H1 (cell line): ENCODE measurements around the gene ANGPTL4. TPM values are rescaled to one million over a fixed set of nuclear protein-coding genes. Genes with fewer than 3 reads are reported as not detected.

Source experiments
- CTCF ChIA-PET: fragments of 300-600 bp; sonication (Branson Sonifier 250); formaldehyde crosslinking; loops from one replicate; lab custom pipeline; 2021; ENCODE audit not compliant: partially characterized antibody; lab: Charles Lee
- POLR2A ChIA-PET: fragments of 300-600 bp; sonication (Branson Sonifier 250); formaldehyde crosslinking; loops from one replicate; lab custom pipeline; 2021; ENCODE audit warnings: inconsistent platforms; ENCODE audit not compliant: partially characterized antibody; lab: Charles Lee
- DNase-seq, 2 experiments: peaks; one replicate each; pipeline versions ENCODE4 v3.0.0 to v3.0.0-alpha.2; 2010 to 2022; ENCODE audit warnings: low spot score in 2 of 2, low read depth in 1 of 2, mixed read lengths in 1 of 2
- FAIRE-seq: peaks from 2 replicates; lab custom pipeline; 2011; peaks lifted over from hg19 to GRCh38; lab: Jason Lieb, UNC
- H2AFZ ChIP-seq: 2 replicates; pipeline ENCODE4 v1.8.1; 2012; ENCODE audit warnings: low read length, inconsistent platforms
- H2AK5ac ChIP-seq: 2 replicates; pipeline ENCODE4 v1.6.1; 2013; ENCODE audit warnings: low read depth, low read length
- H2BK120ac ChIP-seq: replicated peaks from 2 replicates; pipeline ENCODE3; 2013; ENCODE audit warnings: low read depth, low read length, inconsistent platforms
- H2BK12ac ChIP-seq: 2 replicates; pipeline ENCODE4 v1.6.1; 2013; ENCODE audit warnings: low read depth, low read length
- H2BK15ac ChIP-seq: 2 replicates; pipeline ENCODE4 v1.6.1; 2013; ENCODE audit warnings: low read length
- H2BK20ac ChIP-seq: 2 replicates; pipeline ENCODE4 v1.6.1; 2013; ENCODE audit warnings: low read length
- H2BK5ac ChIP-seq: 2 replicates; pipeline ENCODE4 v1.6.1; 2013; ENCODE audit warnings: low read depth, low read length
- H3K14ac ChIP-seq: 2 replicates; pipeline ENCODE4 v1.6.1; 2013; ENCODE audit warnings: inconsistent platforms; ENCODE audit not compliant: insufficient read length
- H3K18ac ChIP-seq: 2 replicates; pipeline ENCODE4 v1.6.1; 2013; ENCODE audit warnings: low read length; ENCODE audit errors: extremely low read depth
- H3K23ac ChIP-seq: 2 replicates; pipeline ENCODE4 v1.6.1; 2013; ENCODE audit warnings: inconsistent platforms; ENCODE audit not compliant: insufficient read length
- H3K23me2 ChIP-seq: 2 replicates; pipeline ENCODE4 v1.6.1; 2013; ENCODE audit warnings: low read depth, low read length
- H3K27ac ChIP-seq: 2 replicates; pipeline ENCODE4 v1.6.1; 2011; ENCODE audit warnings: low read depth, low read length, inconsistent platforms
- H3K27me3 ChIP-seq, 4 experiments: replicated peaks in 1 of 4; 1 replicate in 1 of 4; 2 replicates in 3 of 4; pipeline versions ENCODE4 v1.6.1 to v1.8.1; 2011 to 2013; ENCODE audit warnings: low read length in 3 of 4, mild to moderate bottlenecking in 3 of 4, inconsistent platforms in 2 of 4, mixed read lengths in 2 of 4, moderate library complexity in 1 of 4; ENCODE audit not compliant: control insufficient read depth in 3 of 4, insufficient read depth in 3 of 4; ENCODE audit errors: extremely low read depth in 1 of 4
- H3K36me3 ChIP-seq, 4 experiments: 2 replicates each; pipeline versions ENCODE4 v1.6.1 to v1.8.1; 2011 to 2013; ENCODE audit warnings: mild to moderate bottlenecking in 4 of 4, low read length in 3 of 4, moderate library complexity in 2 of 4, control low read depth in 1 of 4, inconsistent platforms in 1 of 4; ENCODE audit not compliant: insufficient read depth in 4 of 4, control insufficient read depth in 2 of 4
- H3K4ac ChIP-seq: replicated peaks from 2 replicates; pipeline ENCODE3; 2013; ENCODE audit warnings: low read length, low read depth, mixed read lengths, inconsistent platforms; ENCODE audit not compliant: insufficient read length
- H3K4me1 ChIP-seq, 4 experiments: replicated peaks in 1 of 4; 1 replicate in 1 of 4; 2 replicates in 3 of 4; pipeline versions ENCODE4 v1.6.1 to v1.8.1; 2011 to 2013; ENCODE audit warnings: low read length in 3 of 4, inconsistent platforms in 2 of 4, mixed read lengths in 1 of 4; ENCODE audit not compliant: insufficient read depth in 4 of 4, control insufficient read depth in 3 of 4
- H3K4me2 ChIP-seq, 2 experiments: 2 replicates each; pipeline versions ENCODE4 v1.6.1 to v1.8.1; 2011 to 2013; ENCODE audit warnings: low read depth in 2 of 2, low read length in 2 of 2, control low read depth in 1 of 2, inconsistent platforms in 1 of 2, mild to moderate bottlenecking in 1 of 2; ENCODE audit not compliant: insufficient read depth in 1 of 2
- H3K4me3 ChIP-seq, 4 experiments: fragments of 200-600, 300-600 bp in 1 of 4; sonication (generic), shearing (Covaris generic), sonication (Bioruptor Twin) in 1 of 4; 2 replicates each; pipeline versions ENCODE4 v1.5.1 to v1.8.1; 2011 to 2016; ENCODE audit warnings: low read length in 4 of 4, low read depth in 3 of 4, control low read depth in 2 of 4, inconsistent platforms in 2 of 4, mild to moderate bottlenecking in 2 of 4, mixed read lengths in 1 of 4, moderate library complexity in 1 of 4; ENCODE audit not compliant: insufficient read depth in 2 of 4; ENCODE audit errors: extremely low read depth in 1 of 4
- H3K56ac ChIP-seq: replicated peaks from 2 replicates; pipeline ENCODE3; 2013; ENCODE audit warnings: low read depth, mild to moderate bottlenecking, mixed read lengths, low read length, inconsistent platforms; ENCODE audit not compliant: insufficient read length
- H3K79me1 ChIP-seq: 2 replicates; pipeline ENCODE4 v1.6.1; 2013; ENCODE audit warnings: low read depth, low read length, control low read depth
- H3K79me2 ChIP-seq, 2 experiments: 2 replicates each; pipeline versions ENCODE4 v1.6.1 to v1.8.1; 2012 to 2013; ENCODE audit warnings: low read length in 2 of 2, mild to moderate bottlenecking in 2 of 2, inconsistent platforms in 1 of 2; ENCODE audit not compliant: insufficient read depth in 2 of 2, control insufficient read depth in 1 of 2
- H3K9ac ChIP-seq, 4 experiments: replicated peaks in 1 of 4; 1 replicate in 1 of 4; 2 replicates in 3 of 4; pipeline versions ENCODE4 v1.6.1 to v1.8.1; 2011 to 2013; ENCODE audit warnings: low read depth in 3 of 4, low read length in 3 of 4, control low read depth in 2 of 4, mild to moderate bottlenecking in 2 of 4, moderate library complexity in 2 of 4, inconsistent platforms in 1 of 4; ENCODE audit errors: extremely low read depth in 1 of 4
- H3K9me3 ChIP-seq, 2 experiments: 2 replicates each; pipeline versions ENCODE4 v1.6.1 to v1.8.1; 2012 to 2013; ENCODE audit warnings: mild to moderate bottlenecking in 2 of 2, moderate library complexity in 2 of 2, control low read depth in 1 of 2, inconsistent platforms in 1 of 2, low read depth in 1 of 2, low read length in 1 of 2, mixed read lengths in 1 of 2; ENCODE audit not compliant: insufficient read depth in 2 of 2
- H4K20me1 ChIP-seq, 2 experiments: replicated peaks in 1 of 2; 2 replicates each; pipeline versions ENCODE3 to v1.8.1; 2011 to 2013; ENCODE audit warnings: inconsistent platforms in 2 of 2, low read length in 2 of 2, mild to moderate bottlenecking in 1 of 2; ENCODE audit not compliant: insufficient read depth in 2 of 2, control insufficient read depth in 1 of 2
- H4K5ac ChIP-seq: 2 replicates; pipeline ENCODE4 v1.6.1; 2013; ENCODE audit warnings: low read length, low read depth, mixed read lengths, inconsistent platforms; ENCODE audit not compliant: insufficient read length
- H4K8ac ChIP-seq: 2 replicates; pipeline ENCODE4 v1.8.0; 2013; ENCODE audit warnings: mild to moderate bottlenecking, moderate library complexity, low read length, inconsistent platforms; ENCODE audit not compliant: insufficient read depth; ENCODE audit errors: extremely low read depth
- H4K91ac ChIP-seq: replicated peaks from 2 replicates; pipeline ENCODE3; 2013; ENCODE audit warnings: low read length, mixed read lengths, inconsistent platforms; ENCODE audit not compliant: insufficient read length
- KDM1A ChIP-seq: fragments of 200-600, 300-600 bp; sonication (generic); IDR thresholded peaks from 2 replicates; pipeline ENCODE4 v1.7.1; 2016; ENCODE audit warnings: mild to moderate bottlenecking, low read length, borderline replicate concordance
- MAX ChIP-seq: IDR thresholded peaks from 2 replicates; pipeline ENCODE4 v1.6.1; 2012; ENCODE audit warnings: inconsistent platforms
- WGBS, 2 experiments: shearing (Covaris generic) in 1 of 2; methylation state at CpG; one replicate each; pipeline versions ENCODE4 v1.1.6 to v1.1.7; 2013 to 2015; ENCODE audit warnings: low lambda C conversion rate in 2 of 2, mixed read lengths in 2 of 2, inconsistent platforms in 1 of 2, low coverage in 1 of 2, missing lambda C conversion rate in 1 of 2; ENCODE audit not compliant: insufficient replicate concordance in 2 of 2, insufficient coverage in 1 of 2, insufficient read length in 1 of 2; ENCODE audit errors: extremely low coverage in 1 of 2, missing lambda C conversion rate in 1 of 2; 5-methylcytosine and 5-hydroxymethylcytosine counted together
- polyA plus RNA-seq, 7 experiments: library from polyadenylated mRNA; depleted of rRNA in 3 of 7; stranded (reverse) in 5 of 7; unstranded in 2 of 7; fragments of >200 nt in 5 of 7; fragments of 200-250 nt in 2 of 7; gene quantifications; 1 replicate in 5 of 7; 2 replicates in 1 of 7; 4 replicates in 1 of 7; pipeline versions ENCODE4 v1.2.1 to v1.2.3, GENCODE V29; 2011 to 2013; ENCODE audit warnings: missing spikeins in 2 of 7, mixed read lengths in 2 of 7
- total RNA-seq: library from RNA; stranded (reverse); fragmentation: NEBNext Ultra II Directional; extraction: Animal tissue kit (Norgen Biotek cat#: 25700); gene quantifications from 2 replicates; pipeline ENCODE4 v1.2.1, GENCODE V29; 2021

Gene ANGPTL4
- total and polyA plus RNA-seq, 2 of the 8 experiments (the other 6 are each of a cell fraction or from before 2014, with no cell fraction given): 2.3 to 6.5 TPM

- WGBS, 2 experiments: 52% methylated on average over 11 of the region's 11 CpGs; no CpG with 5 or more reads in 1 of the 2 experiments
- no peak overlapping the region for H3K27ac ChIP-seq
- no peaks in the 10 kb centered on the region for H3K36me3 ChIP-seq
- ChIA-PET POLR2A (interaction anchor here (0.6 to 3.7 kb wide), 12 partner anchors 10 to 170 kb away, joined by 3 to 11 read pairs (median 4); partner anchors contain the start of genes NDUFA7, RAB11B, RPS28 and ZNF414), CTCF (interaction anchor here (0.7 to 8.2 kb wide), 6 partner anchors 12 to 175 kb away, joined by 3 to 68 read pairs (median 4); no protein-coding TSS in a partner anchor)
- peak; percentile 59; the same call in 1 of the 2 replicates for TF ChIP-seq KDM1A
- TF ChIP-seq MAX: no peak
- no peak overlapping the region for H2BK15ac ChIP-seq
- no peaks in the 10 kb centered on the region for H3K9me3 ChIP-seq
- DNase-seq (no peak), FAIRE-seq (no peak)
- H3K4ac ChIP-seq: no peak overlapping the region
- H2AK5ac ChIP-seq: no peak overlapping the region
- H3K9ac ChIP-seq: no peak overlapping the region
- peaks cover 0 to 2% of the 10 kb centered on the region in 2 experiments for H4K20me1 ChIP-seq
- no peaks in the 10 kb centered on the region for H3K79me1 ChIP-seq
- H3K14ac ChIP-seq: no peak overlapping the region
- no peak overlapping the region for H2BK5ac ChIP-seq
- peak overlapping the region in 1 of 4 experiments; percentile 71; a peak in 4 of 8 replicates for H3K4me3 ChIP-seq
- H3K18ac ChIP-seq: no peak overlapping the region; the same call in 1 of the 2 replicates
- no peaks in the 10 kb centered on the region for H3K79me2 ChIP-seq
- no peak overlapping the region for H3K23ac ChIP-seq
- H4K8ac ChIP-seq: no peak overlapping the region
- H3K4me2 ChIP-seq: peak overlapping the region in 1 of 2 experiments; percentile 47; a peak in 1 of 4 replicates
- no peak overlapping the region for H4K91ac ChIP-seq
- H3K56ac ChIP-seq: no peak overlapping the region
- H2BK12ac ChIP-seq: no peak overlapping the region
- H4K5ac ChIP-seq: no peak overlapping the region
- H2AFZ ChIP-seq: no peak overlapping the region
- peaks cover 0 to 10% (median 3%) of the 10 kb centered on the region in 4 experiments; a peak in 4 of 7 replicates for H3K4me1 ChIP-seq
- H2BK120ac ChIP-seq: no peak overlapping the region
- peaks cover 0 to 9% (median 7%) of the 10 kb centered on the region in 4 experiments; a peak in 3 of 7 replicates for H3K27me3 ChIP-seq
- H3K23me2 ChIP-seq: peaks cover 5% of the 10 kb centered on the region; the same call in 1 of the 2 replicates
- H2BK20ac ChIP-seq: no peak overlapping the region
Observed at GRCh38 chr19:8343483-8343844, 20.5 kb upstream of the ANGPTL4 start.
